Activated CD8-positive, alpha-beta memory T cell treated with anti-CD3 and anti-CD28 coated beads, Interleukin-2, amount 10 ng/mL, durations not matched to agents 7 days and 5 days (primary cell): ENCODE measurements around the gene SEC22C. TPM values are rescaled to one million over a fixed set of nuclear protein-coding genes. Genes with fewer than 3 reads are reported as not detected.
A peak's percentile ranks its signal among the peaks of the same experiment; 100 is the strongest.

Experiments
- ATAC-seq: fragments of 150-1000 bp; cut with Tn5 transposase; one replicate; pipeline ENCODE4 v1.10.0; 2021; ENCODE audit warnings: moderate library complexity
- CTCF ChIA-PET: fragments of 350-600 bp; sonication (Branson Sonifier 250); formaldehyde crosslinking; loops from one replicate; lab custom pipeline; 2021; ENCODE audit warnings: antibody characterized with exemption; lab: Charles Lee
- DNase-seq: peaks from one replicate; pipeline ENCODE4 v3.0.0-alpha.2; 2020
- H3K27ac Mint-ChIP-seq: one replicate; pipeline ENCODE4 v1.8.0; 2021; ENCODE audit warnings: mild to moderate bottlenecking, mixed read lengths
- H3K27me3 Mint-ChIP-seq: one replicate; pipeline ENCODE4 v1.8.0; 2021; ENCODE audit warnings: mixed read lengths
- H3K36me3 Mint-ChIP-seq: one replicate; pipeline ENCODE4 v1.8.0; 2021; ENCODE audit warnings: mild to moderate bottlenecking, mixed read lengths
- H3K4me1 Mint-ChIP-seq: one replicate; pipeline ENCODE4 v1.8.0; 2021; ENCODE audit warnings: mixed read lengths
- H3K4me3 Mint-ChIP-seq: one replicate; pipeline ENCODE4 v1.8.0; 2021; ENCODE audit warnings: mild to moderate bottlenecking, moderate library complexity, mixed read lengths
- H3K9me3 Mint-ChIP-seq: one replicate; pipeline ENCODE4 v1.8.0; 2022; ENCODE audit warnings: low read depth, mixed read lengths
- total RNA-seq, 2 experiments: library from RNA; stranded (reverse); gene quantifications; one replicate each; pipeline ENCODE4 v1.2.3, GENCODE V29; 2021

SEC22C gene
- total RNA-seq, 2 experiments from 2014 or later = 46.1 to 47.3 TPM

DNA sequence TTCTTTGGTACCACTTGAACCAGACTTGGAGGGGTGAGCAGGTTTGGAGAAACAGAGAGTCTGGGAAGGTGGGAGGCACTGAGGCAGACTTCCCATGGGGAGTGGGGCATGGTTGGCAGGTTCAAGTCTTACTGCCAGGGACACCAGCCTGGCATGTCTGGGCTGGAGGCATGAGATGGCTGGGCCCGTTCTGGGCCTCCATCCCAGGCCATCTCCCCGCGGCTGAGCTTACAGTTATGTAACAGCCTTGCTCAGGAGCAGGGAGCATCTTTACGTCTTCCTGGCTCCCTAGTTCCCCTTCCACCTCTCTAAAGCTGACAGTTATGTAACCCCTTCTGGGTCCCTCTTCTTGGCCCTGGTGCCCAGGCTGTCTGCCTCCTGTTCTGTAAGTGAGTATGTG, 66.9 kb downstream of the SEC22C start:
- no peak overlapping the region for H3K27ac Mint-ChIP-seq
- DNase-seq (no peak), ATAC-seq (no peak)
- H3K9me3 Mint-ChIP-seq = no peaks in the 10 kb centered on the region
- CTCF ChIA-PET = interaction anchor here (1.3 to 2.0 kb wide), 2 partner anchors 13 to 25 kb away, joined by 3 to 9 read pairs; partner anchors contain the start of gene VIPR1
- H3K36me3 Mint-ChIP-seq = no peaks in the 10 kb centered on the region
- H3K27me3 Mint-ChIP-seq = peaks cover 5% of the 10 kb centered on the region
- no peak overlapping the region for H3K4me3 Mint-ChIP-seq
- peaks cover 7% of the 10 kb centered on the region for H3K4me1 Mint-ChIP-seq

DNA sequence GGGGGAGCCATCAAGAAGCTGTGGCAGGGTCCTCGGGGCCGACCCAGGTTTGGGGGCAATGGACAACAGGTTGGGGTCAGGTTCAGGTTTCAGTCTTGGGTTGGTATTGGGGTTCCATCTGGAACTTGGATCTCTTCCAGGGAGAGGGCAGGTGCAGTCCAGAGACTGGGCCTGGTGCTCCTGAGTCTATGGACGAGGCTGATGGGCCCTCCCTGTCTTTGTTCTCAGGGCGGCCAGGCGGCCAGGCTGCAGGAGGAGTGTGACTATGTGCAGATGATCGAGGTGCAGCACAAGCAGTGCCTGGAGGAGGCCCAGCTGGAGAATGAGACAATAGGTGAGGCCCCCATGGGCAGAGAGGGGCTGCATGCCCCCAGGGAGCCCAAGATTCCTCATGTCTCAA, 68.2 kb downstream of the SEC22C start:
- Mint-ChIP-seq H3K27me3 (peaks cover 9% of the 10 kb centered on the region), H3K4me1 (peaks cover 2% of the 10 kb centered on the region), H3K4me3 (no peak overlapping the region), H3K36me3 (no peaks in the 10 kb centered on the region), H3K27ac (no peak overlapping the region), H3K9me3 (no peaks in the 10 kb centered on the region)
- ATAC-seq (no peak), DNase-seq (no peak)
- CTCF ChIA-PET = interaction anchor here (2.0 kb wide), 1 partner anchor 12 kb away, joined by 9 read pairs; the partner anchor contains the start of gene VIPR1

DNA sequence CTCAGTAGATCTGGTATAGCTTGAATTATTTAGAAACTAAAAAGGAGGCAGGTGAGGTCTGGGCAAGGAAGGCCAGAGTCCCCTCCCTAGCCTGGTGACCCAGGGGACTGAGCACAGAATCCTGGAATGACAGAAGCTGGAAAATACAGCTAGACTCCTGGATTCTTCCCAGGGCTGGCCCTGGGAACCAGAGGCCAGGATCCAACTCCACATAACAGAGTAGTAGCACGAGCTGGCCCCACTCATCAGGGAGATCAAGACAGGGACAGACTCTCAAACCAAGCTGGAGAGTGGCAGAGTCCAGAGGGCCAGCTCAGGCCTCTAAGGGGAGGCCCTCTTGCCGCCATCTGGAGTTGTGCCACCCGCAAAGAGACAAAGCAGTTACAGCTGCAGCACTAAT, 68.6 kb downstream of the SEC22C start:
- Mint-ChIP-seq H3K36me3 (no peaks in the 10 kb centered on the region), H3K27ac (no peak overlapping the region), H3K27me3 (peaks cover 9% of the 10 kb centered on the region), H3K4me1 (peaks cover 2% of the 10 kb centered on the region), H3K4me3 (no peak overlapping the region), H3K9me3 (no peaks in the 10 kb centered on the region)
- CTCF ChIA-PET = interaction anchor here (2.0 kb wide), 1 partner anchor 11 kb away, joined by 9 read pairs; the partner anchor contains the start of gene VIPR1
- DNase-seq (no peak), ATAC-seq (no peak)

DNA sequence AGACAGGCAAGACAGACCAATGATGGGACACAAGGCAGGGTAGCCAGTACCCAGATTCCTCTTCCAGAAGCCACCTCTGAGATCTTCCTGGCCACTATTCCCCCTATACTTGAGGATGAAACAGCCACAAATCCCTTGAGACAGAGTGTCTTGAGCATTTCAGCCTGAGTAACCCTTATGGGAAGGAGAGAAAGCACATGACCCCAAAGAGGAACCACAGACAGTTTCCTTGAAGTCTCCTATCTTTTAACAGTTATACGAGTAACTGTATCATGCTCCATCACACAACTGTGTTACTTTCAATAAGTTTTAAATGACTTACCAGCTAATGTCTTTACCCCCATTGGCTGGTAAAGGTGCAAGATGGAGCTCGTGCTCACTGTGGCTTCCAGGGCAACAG, 70.0 kb downstream of the SEC22C start:
- no peak for ATAC-seq
- Mint-ChIP-seq H3K36me3 (no peaks in the 10 kb centered on the region), H3K27ac (no peak overlapping the region), H3K27me3 (peaks cover 9% of the 10 kb centered on the region), H3K4me3 (no peak overlapping the region), H3K4me1 (peaks cover 12% of the 10 kb centered on the region), H3K9me3 (no peaks in the 10 kb centered on the region)
- CTCF ChIA-PET = interaction anchor here (2.1 kb wide), 1 partner anchor 10 kb away, joined by 11 read pairs; the partner anchor contains the start of gene VIPR1
- DNase-seq = no peak

DNA sequence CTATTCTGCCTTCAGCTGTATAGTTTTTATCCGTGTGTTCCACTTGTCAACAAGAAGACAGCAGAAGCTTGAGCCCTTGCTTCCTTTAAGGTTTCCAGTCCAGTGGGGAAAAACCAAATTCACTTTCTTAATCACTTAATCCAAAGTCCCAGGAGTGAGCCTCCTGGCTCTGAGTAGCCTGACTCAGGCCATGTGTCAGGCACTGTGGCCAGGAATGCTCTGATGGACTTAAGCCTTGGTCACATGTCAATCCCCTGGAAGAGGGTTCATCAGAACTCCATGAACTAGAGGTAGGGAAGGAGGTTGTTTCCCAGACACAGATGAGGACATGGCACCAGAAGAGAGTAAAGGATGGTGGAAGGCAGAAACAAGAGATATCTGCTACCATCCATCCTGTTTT, 70.6 kb downstream of the SEC22C start:
- H3K27me3 Mint-ChIP-seq = peaks cover 9% of the 10 kb centered on the region
- no peak overlapping the region for H3K27ac Mint-ChIP-seq
- H3K9me3 Mint-ChIP-seq = no peaks in the 10 kb centered on the region
- CTCF ChIA-PET = interaction anchor here (1.2 to 2.1 kb wide), 3 partner anchors 10 to 15 kb away, joined by 3 to 11 read pairs (median 5); partner anchors contain the start of gene VIPR1
- no peak for ATAC-seq
- DNase-seq = no peak
- peaks cover 12% of the 10 kb centered on the region for H3K4me1 Mint-ChIP-seq
- H3K4me3 Mint-ChIP-seq = no peak overlapping the region
- no peaks in the 10 kb centered on the region for H3K36me3 Mint-ChIP-seq

DNA sequence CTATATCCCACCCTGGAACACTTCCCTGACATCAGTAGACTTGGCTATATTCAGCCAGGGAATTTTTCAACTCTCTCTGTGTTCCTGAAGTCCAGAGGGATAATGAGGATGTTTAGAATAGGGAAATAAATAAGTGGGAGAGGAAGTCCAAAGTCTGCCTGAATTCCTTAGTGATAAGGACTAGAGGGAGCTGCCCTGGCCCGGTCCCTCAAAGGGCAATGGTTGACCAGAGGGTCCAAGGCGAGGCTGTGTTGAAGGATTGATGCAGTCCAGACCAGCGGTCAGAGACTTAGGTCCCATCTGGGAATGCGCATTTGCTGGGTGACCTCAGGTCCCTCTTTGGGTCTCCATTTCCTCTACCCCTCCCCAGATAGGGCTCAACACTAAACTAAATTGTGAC, 71.4 kb downstream of the SEC22C start:
- CTCF ChIA-PET = interaction anchor here (1.0 to 2.1 kb wide), 5 partner anchors 9 to 37 kb away, joined by 3 to 11 read pairs (median 4); partner anchors contain the start of gene VIPR1
- H3K4me1 Mint-ChIP-seq = peaks cover 12% of the 10 kb centered on the region
- no peak overlapping the region for H3K27ac Mint-ChIP-seq
- no peaks in the 10 kb centered on the region for H3K9me3 Mint-ChIP-seq
- H3K27me3 Mint-ChIP-seq = peaks cover 9% of the 10 kb centered on the region
- H3K36me3 Mint-ChIP-seq = no peaks in the 10 kb centered on the region
- DNase-seq (no peak), ATAC-seq (no peak)
- H3K4me3 Mint-ChIP-seq = no peak overlapping the region

DNA sequence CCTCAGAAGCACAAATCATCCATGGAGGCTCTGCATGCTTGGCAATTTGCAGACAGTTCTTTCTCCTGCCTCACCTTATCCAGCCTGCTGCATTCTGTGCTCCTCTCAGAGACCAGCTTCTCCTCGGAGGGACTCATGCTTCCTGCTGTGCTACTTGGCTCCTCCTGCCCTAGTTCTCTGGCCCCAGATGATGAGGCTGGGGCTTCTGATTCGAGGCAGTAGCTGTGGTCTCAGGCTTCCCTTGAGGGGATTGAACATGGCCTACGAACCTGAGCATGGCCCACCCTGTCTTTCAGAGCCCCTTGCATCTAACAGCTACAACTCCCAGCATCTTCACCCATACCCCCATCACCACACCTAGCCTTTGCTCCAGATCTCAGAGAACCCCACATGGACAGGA, 72.7 kb downstream of the SEC22C start:
- Mint-ChIP-seq H3K27ac (no peak overlapping the region), H3K4me1 (peaks cover 12% of the 10 kb centered on the region), H3K36me3 (no peaks in the 10 kb centered on the region), H3K27me3 (peaks cover 9% of the 10 kb centered on the region), H3K9me3 (no peaks in the 10 kb centered on the region), H3K4me3 (no peak overlapping the region)
- ATAC-seq (no peak), DNase-seq (no peak)
- CTCF ChIA-PET = interaction anchor here (0.8 to 1.6 kb wide), 3 partner anchors 11 to 50 kb away, joined by 3 to 4 read pairs (median 4); no protein-coding TSS in a partner anchor

DNA sequence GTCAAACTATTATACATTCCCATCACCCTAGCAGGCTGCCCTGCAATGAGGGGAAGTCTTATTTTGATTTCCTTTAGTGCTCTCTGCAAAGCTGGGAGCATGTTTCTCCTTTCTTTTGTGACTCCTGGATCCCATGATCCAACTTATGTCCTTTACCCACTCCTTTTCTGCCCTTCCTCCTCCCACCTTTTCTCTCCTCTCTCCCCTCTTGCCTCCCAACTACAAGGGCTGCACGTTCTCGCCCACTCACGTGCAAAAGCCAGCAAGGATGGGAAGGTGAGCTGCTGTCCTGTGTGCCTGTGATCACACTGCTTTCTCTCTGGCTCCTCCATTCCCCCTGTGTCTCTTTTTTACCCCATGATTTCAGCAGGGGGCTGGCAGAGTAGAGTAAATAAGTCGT, 73.2 kb downstream of the SEC22C start:
- CTCF ChIA-PET = interaction anchor here (0.7 to 1.6 kb wide), 4 partner anchors 11 to 51 kb away, joined by 3 to 4 read pairs (median 3); no protein-coding TSS in a partner anchor
- Mint-ChIP-seq H3K27ac (no peak overlapping the region), H3K9me3 (no peaks in the 10 kb centered on the region), H3K4me1 (peaks cover 12% of the 10 kb centered on the region), H3K4me3 (no peak overlapping the region), H3K36me3 (no peaks in the 10 kb centered on the region), H3K27me3 (peaks cover 9% of the 10 kb centered on the region)
- ATAC-seq = no peak
- no peak for DNase-seq

DNA sequence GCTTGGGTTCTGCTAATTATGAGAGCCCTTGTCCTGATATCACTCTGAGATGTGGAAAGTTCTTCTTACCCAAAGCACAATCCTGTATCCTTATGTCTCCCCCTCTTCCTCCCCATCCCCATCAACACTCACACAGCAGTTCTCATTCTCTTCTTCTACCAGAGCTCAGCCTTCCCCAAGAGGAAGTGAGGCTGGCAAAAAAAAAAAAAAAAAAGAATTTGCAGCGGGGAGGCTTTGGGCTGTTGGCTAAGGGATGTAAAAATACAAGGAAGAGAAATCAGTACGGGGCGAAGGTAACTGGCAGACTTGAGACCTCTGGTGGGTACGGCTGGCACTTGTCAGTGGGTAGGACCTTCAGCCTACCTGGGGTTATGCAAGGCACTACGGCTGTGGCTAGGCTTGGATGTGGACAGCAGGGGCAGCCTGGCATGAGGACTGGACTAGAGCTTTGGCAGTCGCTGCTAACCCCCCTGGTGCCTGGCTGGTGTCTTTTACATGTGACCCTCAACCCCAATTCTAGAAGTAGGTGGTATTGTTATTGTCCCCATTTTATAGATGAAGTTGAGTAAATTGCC, 73.9 kb downstream of the SEC22C start:
- H3K4me3 Mint-ChIP-seq = no peak overlapping the region
- CTCF ChIA-PET = interaction anchor here (0.7 to 1.6 kb wide), 4 partner anchors 11 to 238 kb away, joined by 3 to 4 read pairs (median 3); no protein-coding TSS in a partner anchor

DNA sequence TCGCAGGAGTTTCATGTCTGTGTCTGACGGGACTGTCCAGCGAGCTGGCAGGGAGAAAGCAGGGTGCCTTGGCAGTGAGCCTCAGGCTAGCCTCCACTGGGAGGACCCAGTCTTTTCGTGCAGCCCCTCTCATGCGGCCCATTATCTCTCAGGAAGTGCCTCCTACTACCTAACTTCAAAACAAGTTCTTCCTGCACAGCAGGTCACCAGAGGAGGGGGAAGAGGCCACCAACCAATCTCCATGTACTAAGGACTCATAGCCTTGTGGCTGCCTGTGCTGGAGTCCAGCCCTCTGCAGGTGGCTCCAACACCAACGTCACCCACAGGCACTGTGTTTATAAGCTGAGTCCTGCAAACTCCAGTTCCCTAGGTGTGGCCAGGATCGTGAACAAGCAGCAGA, 74.5 kb downstream of the SEC22C start:
- no peak overlapping the region for H3K27ac Mint-ChIP-seq
- DNase-seq (no peak), ATAC-seq (no peak)
- H3K36me3 Mint-ChIP-seq = no peaks in the 10 kb centered on the region
- peaks cover 20% of the 10 kb centered on the region for H3K4me1 Mint-ChIP-seq
- CTCF ChIA-PET = interaction anchor here (1.4 kb wide), 1 partner anchor 238 kb away, joined by 3 read pairs; no protein-coding TSS in a partner anchor
- H3K27me3 Mint-ChIP-seq = peaks cover 15% of the 10 kb centered on the region
- H3K4me3 Mint-ChIP-seq = no peak overlapping the region
- no peaks in the 10 kb centered on the region for H3K9me3 Mint-ChIP-seq

More for the DNA sequence above, 73.9 kb downstream of the SEC22C start:
- H3K36me3 Mint-ChIP-seq = no peaks in the 10 kb centered on the region
- DNase-seq = no peak
- H3K9me3 Mint-ChIP-seq = no peaks in the 10 kb centered on the region
- no peak overlapping the region for H3K27ac Mint-ChIP-seq
- peaks cover 14% of the 10 kb centered on the region for H3K27me3 Mint-ChIP-seq
- ATAC-seq = no peak
- H3K4me1 Mint-ChIP-seq = peaks cover 19% of the 10 kb centered on the region

DNA sequence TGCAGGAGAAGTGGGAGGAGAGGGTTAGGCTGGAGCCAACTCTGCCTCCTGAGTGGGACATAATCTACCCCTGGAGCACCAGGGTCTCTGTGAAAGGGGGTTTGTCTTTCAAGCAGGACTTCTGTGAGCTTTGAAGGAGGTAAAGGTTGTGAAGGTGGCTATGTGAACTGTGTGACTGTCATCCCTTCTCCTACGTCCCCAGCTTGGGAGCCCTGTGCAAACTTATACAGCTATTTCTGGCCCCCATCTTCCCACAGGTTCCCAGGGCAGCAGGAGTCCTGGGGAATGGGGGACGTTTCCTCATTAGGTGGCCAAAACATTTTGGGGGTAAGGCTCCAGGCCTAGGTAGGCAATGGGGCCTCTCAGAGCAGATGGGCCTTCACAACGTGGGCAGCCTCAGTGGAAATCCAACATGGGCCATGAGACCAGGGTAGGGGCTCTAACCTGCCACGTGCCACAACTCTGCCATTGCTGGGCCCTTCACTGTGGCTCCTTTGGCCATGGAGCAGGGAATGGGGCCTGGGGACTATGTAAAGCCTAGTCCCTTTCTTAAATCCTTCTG, 75.8 kb downstream of the SEC22C start:
- no peak for ATAC-seq
- peaks cover 28% of the 10 kb centered on the region for H3K27me3 Mint-ChIP-seq
- no peaks in the 10 kb centered on the region for H3K9me3 Mint-ChIP-seq
- H3K4me1 Mint-ChIP-seq = peaks cover 28% of the 10 kb centered on the region
- peak; percentile 35 for DNase-seq
- H3K4me3 Mint-ChIP-seq = no peak overlapping the region
- H3K36me3 Mint-ChIP-seq = no peaks in the 10 kb centered on the region
- H3K27ac Mint-ChIP-seq = no peak overlapping the region
- CTCF ChIA-PET = no interaction called here

DNA sequence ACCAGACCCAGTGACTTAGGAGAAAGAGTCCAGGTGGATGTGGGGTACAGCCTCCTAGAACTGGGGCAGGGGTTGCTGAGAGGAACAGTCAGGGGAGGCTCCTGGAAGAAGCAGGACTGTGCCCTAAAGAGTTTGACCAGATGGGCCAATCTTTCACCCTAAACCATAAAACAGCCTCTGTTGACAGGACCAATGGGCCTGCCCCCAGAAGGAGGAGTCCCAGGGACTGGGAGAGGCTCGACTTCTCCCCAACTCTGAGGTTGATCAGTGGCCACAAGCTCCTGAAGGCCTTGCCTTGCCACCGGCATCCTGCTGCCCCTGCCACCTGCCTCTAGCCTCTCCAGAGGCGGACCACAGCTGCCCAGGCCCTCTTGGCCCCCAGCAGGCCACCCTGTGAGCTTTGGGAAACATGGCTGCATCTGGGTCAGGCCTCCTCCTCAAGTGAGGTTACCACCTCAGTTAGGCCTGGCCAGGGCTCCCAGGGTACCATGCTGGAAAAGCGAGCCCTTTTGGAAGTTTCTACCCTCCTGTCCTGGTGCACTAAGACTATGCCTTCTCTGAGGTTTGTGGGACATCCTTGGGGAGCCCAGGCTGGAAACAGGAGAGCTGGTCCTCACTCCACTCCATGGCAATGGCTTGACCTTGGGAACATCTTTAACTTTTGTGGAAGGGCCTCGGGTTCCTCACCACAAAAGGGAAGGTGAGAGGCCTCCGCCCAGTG, 76.5 kb downstream of the SEC22C start:
- Mint-ChIP-seq H3K4me3 (no peak overlapping the region), H3K4me1 (peaks cover 30% of the 10 kb centered on the region), H3K27me3 (peaks cover 33% of the 10 kb centered on the region), H3K27ac (no peak overlapping the region), H3K36me3 (no peaks in the 10 kb centered on the region), H3K9me3 (no peaks in the 10 kb centered on the region)
- ATAC-seq = no peak
- CTCF ChIA-PET = no interaction called here
- DNase-seq = peak; percentile 37
